COLO668 (cell line): Measurements from ENCODE around the gene COA1.
"Not testable (repeated sequence)": the region's sequence is repeated elsewhere in the genome, so short reads cannot be mapped to it uniquely, and the experiment has no call there.

ENCODE experiments used
- DNase-seq: peaks from one replicate; lab custom pipeline; 2025; ENCODE audit not compliant: unreplicated experiment; lab: John Stamatoyannopoulos, UW

COA1 gene

GRCh38 chr7:43758822-43759683, 29.7 kb upstream of the COA1 start:
- DNase-seq, result peak; percentile 82

- DNase-seq, result peak; percentile 81
Measured at GRCh38 chr7:43758029-43758821, 28.9 kb upstream of the COA1 start, which contains the start of gene BLVRA. BLVRA (plus strand) TSS chr7:43758680; CDS start chr7:43771159, 12,479 bp downstream.

- peak; percentile 54 for DNase-seq
Measured at GRCh38 chr7:43757073-43757720, 27.9 kb upstream of the COA1 start.

GRCh38 chr7:43756368-43757072, 27.2 kb upstream of the COA1 start:
- DNase-seq, result peak; percentile 54

GRCh38 chr7:43754596-43754995, 25.3 kb upstream of the COA1 start:
- no peak for DNase-seq

- no peak for DNase-seq
Measured at GRCh38 chr7:43753843-43754242, 24.5 kb upstream of the COA1 start.

GRCh38 chr7:43753271-43753810, 24.0 kb upstream of the COA1 start:
- no peak for DNase-seq

- no peak for DNase-seq
Measured at GRCh38 chr7:43752411-43752810, 23.1 kb upstream of the COA1 start.

GRCh38 chr7:43750016-43750887, 20.9 kb upstream of the COA1 start:
- DNase-seq, result peak; percentile 85

GRCh38 chr7:43749383-43749940, 20.1 kb upstream of the COA1 start:
- DNase-seq, result no peak

GRCh38 chr7:43747328-43748105, 18.2 kb upstream of the COA1 start:
- DNase-seq, result peak; percentile 70

- DNase-seq, result no peak
Measured at GRCh38 chr7:43742692-43743091, 13.4 kb upstream of the COA1 start.

- DNase-seq, result no peak
Measured at GRCh38 chr7:43737467-43738127, 8.3 kb upstream of the COA1 start.

GRCh38 chr7:43735802-43736603, 6.7 kb upstream of the COA1 start:
- DNase-seq, result no peak

GRCh38 chr7:43735403-43735801, 6.1 kb upstream of the COA1 start:
- no peak for DNase-seq

GRCh38 chr7:43734575-43735332, 5.4 kb upstream of the COA1 start:
- DNase-seq, result not testable (repeated sequence)
